ENCODE measurements around the gene SBF1. TPM values are rescaled to one million over a fixed set of nuclear protein-coding genes. Genes with fewer than 3 reads are reported as not detected.

The SBF1 gene
- total RNA-seq, 1 donor from 2014 or later = 96.5 TPM

DNA sequence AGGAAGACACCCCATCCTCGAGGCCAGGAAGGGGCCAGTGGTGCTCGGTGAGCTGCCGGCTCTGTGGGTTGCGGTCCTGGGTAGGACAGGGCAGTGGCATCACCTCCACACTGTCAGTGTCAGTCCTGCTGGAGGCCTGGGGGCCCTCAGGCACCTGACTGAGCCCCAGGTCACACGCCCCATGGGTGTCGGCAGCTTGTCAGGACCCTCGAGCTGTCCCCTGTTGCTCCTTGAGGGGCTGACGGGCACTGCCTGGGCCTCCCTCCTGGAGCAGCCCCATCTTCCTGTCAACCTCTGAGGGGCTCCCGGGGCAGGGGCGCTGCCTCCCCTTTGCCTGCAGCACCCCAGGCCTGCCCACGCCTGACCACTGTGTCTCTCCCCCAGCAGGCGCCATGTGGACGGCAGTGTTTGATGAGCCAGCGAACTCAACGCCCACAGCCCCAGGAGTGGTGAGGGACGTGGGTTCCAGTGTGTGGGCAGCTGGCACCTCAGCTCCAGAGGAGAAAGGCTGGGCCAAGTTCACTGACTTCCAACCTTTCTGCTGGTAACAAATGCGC lies 35.4 kb downstream of the SBF1 start:
- Mint-ChIP-seq H3K27ac (no peak overlapping the region), H3K36me3 (ENCODE audit: insufficient read depth) (peaks cover 5% of the 10 kb centered on the region), H3K27me3 (no peaks in the 10 kb centered on the region), H3K4me3 (ENCODE audit: low read depth) (no peak overlapping the region), H3K4me1 (ENCODE audit: low read depth) (no peaks in the 10 kb centered on the region), H3K9me3 (ENCODE audit: low read depth) (no peaks in the 10 kb centered on the region)
- no peak for DNase-seq (ENCODE audit: low spot score, unreplicated experiment)
- TF ChIP-seq, protein P1, sequence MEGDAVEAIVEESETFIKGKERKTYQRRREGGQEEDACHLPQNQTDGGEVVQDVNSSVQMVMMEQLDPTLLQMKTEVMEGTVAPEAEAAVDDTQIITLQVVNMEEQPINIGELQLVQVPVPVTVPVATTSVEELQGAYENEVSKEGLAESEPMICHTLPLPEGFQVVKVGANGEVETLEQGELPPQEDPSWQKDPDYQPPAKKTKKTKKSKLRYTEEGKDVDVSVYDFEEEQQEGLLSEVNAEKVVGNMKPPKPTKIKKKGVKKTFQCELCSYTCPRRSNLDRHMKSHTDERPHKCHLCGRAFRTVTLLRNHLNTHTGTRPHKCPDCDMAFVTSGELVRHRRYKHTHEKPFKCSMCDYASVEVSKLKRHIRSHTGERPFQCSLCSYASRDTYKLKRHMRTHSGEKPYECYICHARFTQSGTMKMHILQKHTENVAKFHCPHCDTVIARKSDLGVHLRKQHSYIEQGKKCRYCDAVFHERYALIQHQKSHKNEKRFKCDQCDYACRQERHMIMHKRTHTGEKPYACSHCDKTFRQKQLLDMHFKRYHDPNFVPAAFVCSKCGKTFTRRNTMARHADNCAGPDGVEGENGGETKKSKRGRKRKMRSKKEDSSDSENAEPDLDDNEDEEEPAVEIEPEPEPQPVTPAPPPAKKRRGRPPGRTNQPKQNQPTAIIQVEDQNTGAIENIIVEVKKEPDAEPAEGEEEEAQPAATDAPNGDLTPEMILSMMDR (IDR thresholded peaks at IDR 0.05; ENCODE audit: unreplicated experiment) = no peak

DNA sequence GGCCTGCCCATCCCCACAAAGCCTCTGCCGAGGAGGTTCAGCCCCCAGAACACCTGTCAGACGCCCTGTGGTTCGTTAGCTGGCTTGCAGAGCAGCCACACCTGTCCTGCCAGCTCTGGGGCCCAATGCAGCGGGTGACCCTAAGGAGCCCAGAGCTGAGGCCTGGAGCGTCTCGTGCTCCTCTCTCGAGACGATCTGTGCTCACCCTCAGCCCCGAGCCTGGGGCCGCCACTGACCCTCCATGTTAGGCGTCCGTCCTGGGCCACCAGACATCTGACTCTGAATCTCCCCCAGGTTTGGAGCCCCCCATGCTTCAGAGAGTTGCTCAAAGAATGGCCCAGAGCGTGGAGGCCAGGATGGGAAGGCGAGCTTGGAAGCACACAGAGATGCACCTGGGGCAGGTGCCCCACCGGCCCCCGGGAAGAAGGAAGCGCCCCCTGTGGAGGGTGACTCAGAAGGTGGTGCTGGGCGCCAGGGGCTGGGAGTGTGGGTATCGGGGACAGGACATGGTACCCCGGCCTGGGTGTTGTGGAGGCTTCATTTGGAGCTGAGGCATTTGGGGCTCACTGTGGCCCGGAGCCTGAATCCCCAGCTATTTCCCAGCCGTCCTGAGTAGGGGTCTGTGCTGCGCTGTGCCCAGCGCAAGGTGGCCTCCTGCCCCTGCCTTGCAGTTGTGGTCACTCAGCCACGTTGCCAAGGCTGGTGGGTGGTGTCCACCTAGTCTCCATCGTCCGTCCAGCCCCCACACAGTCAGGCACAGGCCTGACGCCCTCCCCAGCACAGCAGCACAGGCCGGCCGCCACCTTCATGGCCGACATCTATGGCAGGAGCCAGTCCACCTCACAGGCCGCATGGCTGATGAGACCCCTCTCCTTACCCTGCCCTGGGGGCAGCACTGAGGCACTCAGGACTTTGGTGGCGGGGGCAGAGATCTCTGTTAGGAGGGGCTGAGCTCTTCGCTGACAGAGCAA lies 36.2 kb downstream of the SBF1 start:
- Mint-ChIP-seq H3K9me3 (ENCODE audit: low read depth) (no peaks in the 10 kb centered on the region), H3K4me3 (ENCODE audit: low read depth) (no peak overlapping the region), H3K27ac (no peak overlapping the region), H3K4me1 (ENCODE audit: low read depth) (no peaks in the 10 kb centered on the region), H3K36me3 (ENCODE audit: insufficient read depth) (peaks cover 5% of the 10 kb centered on the region), H3K27me3 (no peaks in the 10 kb centered on the region)
- TF ChIP-seq, protein P1 (IDR thresholded peaks at IDR 0.05; ENCODE audit: unreplicated experiment) = no peak
- no peak for DNase-seq (ENCODE audit: low spot score, unreplicated experiment)

DNA sequence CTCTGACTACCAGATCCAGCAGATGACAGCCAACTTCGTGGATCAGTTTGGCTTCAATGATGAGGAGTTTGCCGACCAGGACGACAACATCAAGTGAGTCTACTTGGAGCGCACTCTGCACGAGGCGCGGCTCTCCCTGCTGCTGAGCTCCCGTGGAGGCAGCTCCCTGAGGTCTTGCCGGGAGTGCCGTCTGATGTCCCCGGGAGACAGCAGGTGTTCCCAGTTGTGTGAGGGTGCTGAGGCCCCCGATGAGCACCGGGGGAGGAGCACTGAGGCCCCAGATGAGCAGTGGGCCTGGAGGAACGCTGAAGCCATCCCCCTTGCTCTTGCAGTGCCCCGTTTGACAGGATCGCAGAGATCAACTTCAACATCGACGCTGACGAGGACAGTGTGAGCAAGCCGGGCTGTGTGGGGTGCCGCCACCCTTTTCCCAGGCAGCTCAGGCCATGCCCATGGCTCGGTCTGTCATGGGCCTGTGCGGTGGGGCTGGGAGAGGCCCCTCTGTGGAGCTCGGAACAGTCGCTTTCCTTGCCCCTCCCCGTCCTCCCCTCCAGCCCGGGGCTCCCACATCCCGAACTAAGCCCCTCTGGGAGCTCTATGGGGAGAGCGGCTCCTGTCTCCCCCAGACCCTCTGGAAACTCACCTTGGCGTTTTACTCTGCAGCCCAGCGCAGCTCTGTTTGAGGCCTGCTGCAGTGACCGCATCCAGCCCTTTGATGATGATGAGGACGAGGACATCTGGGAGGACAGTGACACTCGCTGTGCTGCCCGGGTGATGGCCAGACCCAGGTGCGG lies 37.1 kb downstream of the SBF1 start:
- Mint-ChIP-seq H3K27ac (no peak overlapping the region), H3K4me1 (ENCODE audit: low read depth) (no peaks in the 10 kb centered on the region)
- TF ChIP-seq, protein P1 (IDR thresholded peaks at IDR 0.05; ENCODE audit: unreplicated experiment) = no peak

DNA sequence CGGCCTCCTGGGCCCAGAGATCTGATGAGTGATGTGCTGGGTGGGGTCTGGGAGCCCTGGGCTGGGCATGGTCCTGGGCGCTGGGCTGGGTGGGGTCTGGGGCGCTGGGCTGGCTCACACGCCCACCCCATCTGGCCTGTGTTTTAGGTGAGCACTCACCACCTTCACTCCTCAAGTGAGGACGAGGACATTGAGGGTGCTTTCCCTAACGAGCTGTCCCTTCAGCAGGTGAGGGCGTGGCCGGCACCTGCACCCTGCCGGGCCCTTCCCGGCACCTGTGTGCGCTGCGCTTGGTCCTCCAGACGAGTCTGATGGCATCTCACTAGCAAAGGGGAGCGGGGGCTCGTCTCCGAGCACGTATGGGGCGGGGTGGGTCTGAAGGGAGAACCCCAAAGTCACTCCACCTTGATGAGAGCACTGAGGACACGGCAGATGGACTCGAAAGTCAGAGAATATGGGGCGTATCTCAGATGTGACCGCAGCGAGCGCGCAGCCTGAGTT lies 37.9 kb downstream of the SBF1 start:
- TF ChIP-seq, protein P1 (IDR thresholded peaks at IDR 0.05; ENCODE audit: unreplicated experiment) = no peak
- Mint-ChIP-seq H3K27me3 (no peaks in the 10 kb centered on the region), H3K9me3 (ENCODE audit: low read depth) (no peaks in the 10 kb centered on the region), H3K36me3 (ENCODE audit: insufficient read depth) (peaks cover 4% of the 10 kb centered on the region), H3K4me1 (ENCODE audit: low read depth) (no peaks in the 10 kb centered on the region), H3K4me3 (ENCODE audit: low read depth) (no peak overlapping the region), H3K27ac (no peak overlapping the region)
- DNase-seq (ENCODE audit: low spot score, unreplicated experiment) = no peak

More for the DNA sequence above, 37.1 kb downstream of the SBF1 start:
- no peak for DNase-seq (ENCODE audit: low spot score, unreplicated experiment)
- Mint-ChIP-seq H3K9me3 (ENCODE audit: low read depth) (no peaks in the 10 kb centered on the region), H3K4me3 (ENCODE audit: low read depth) (no peak overlapping the region), H3K27me3 (no peaks in the 10 kb centered on the region), H3K36me3 (ENCODE audit: insufficient read depth) (peaks cover 5% of the 10 kb centered on the region)

All from progenitor cell of endocrine pancreas (in vitro differentiated cells).